Caco-2 (cell line): ENCODE measurements around the gene TEX36. TPM values are rescaled to one million over a fixed set of nuclear protein-coding genes. Genes with fewer than 3 reads are reported as not detected.

Experiments used
- Bru-seq: library from RNA; stranded (reverse); fragments of 400-500 nt; gene quantifications from one replicate; lab custom pipeline; 2021; lab: Mats Ljungman, UMichigan
- BruChase-seq, 2 experiments: library from RNA; stranded (reverse); fragments of 400-500 nt; gene quantifications; one replicate each; lab custom pipeline; 2021; lab: Mats Ljungman, UMichigan
- BruUV-seq: library from RNA; stranded (reverse); fragments of 400-500 nt; replicated peaks from 2 replicates; lab custom pipeline; 2021; lab: Mats Ljungman, UMichigan
- CTCF ChIA-PET: fragments of 300-600 bp; sonication (Branson Sonifier 250); formaldehyde crosslinking; loops from one replicate; lab custom pipeline; 2022; ENCODE audit warnings: antibody characterized with exemption; lab: Charles Lee
- POLR2A ChIA-PET: fragments of 300-600 bp; sonication (Branson Sonifier 250); formaldehyde crosslinking; loops from one replicate; lab custom pipeline; 2022; ENCODE audit warnings: antibody characterized with exemption; lab: Charles Lee
- DNase-seq, 2 experiments: peaks; one replicate each; pipeline versions ENCODE4 v3.0.0 to v3.0.0-alpha.2; 2020 to 2022
- H3K27me3 ChIP-seq: replicated peaks from 2 replicates; pipeline ENCODE4 v1.6.0; 2011; ENCODE audit warnings: low read length; ENCODE audit not compliant: control insufficient read depth, insufficient read depth
- H3K36me3 ChIP-seq: 2 replicates; pipeline ENCODE4 v1.5.1; 2011; ENCODE audit warnings: low read length; ENCODE audit not compliant: control insufficient read depth, insufficient read depth
- H3K4me1 ChIP-seq: fragments of 250-450 bp; sonication (Bioruptor Pico); 2 replicates; pipeline ENCODE4 v1.5.1; 2020; ENCODE audit warnings: mild to moderate bottlenecking
- H3K4me3 ChIP-seq: 2 replicates; pipeline ENCODE4 v1.5.1; 2011; ENCODE audit warnings: low read depth, mild to moderate bottlenecking, control low read depth, low read length
- H3K9me3 ChIP-seq: fragments of 250-450 bp; sonication (Bioruptor Pico); 2 replicates; pipeline ENCODE4 v1.5.1; 2020; ENCODE audit warnings: mild to moderate bottlenecking, moderate library complexity
- H3K27ac Mint-ChIP-seq: one replicate; pipeline ENCODE4 v1.8.0; 2022; ENCODE audit warnings: mixed read lengths; ENCODE audit not compliant: unreplicated experiment
- H3K27me3 Mint-ChIP-seq: one replicate; pipeline ENCODE4 v1.8.0; 2022; ENCODE audit warnings: mixed read lengths; ENCODE audit not compliant: insufficient read depth, unreplicated experiment
- H3K36me3 Mint-ChIP-seq: one replicate; pipeline ENCODE4 v1.8.0; 2022; ENCODE audit warnings: mild to moderate bottlenecking, mixed read lengths; ENCODE audit not compliant: insufficient read depth, unreplicated experiment
- H3K4me1 Mint-ChIP-seq: one replicate; pipeline ENCODE4 v1.8.0; 2022; ENCODE audit warnings: low read depth, mixed read lengths; ENCODE audit not compliant: unreplicated experiment
- H3K4me3 Mint-ChIP-seq: one replicate; pipeline ENCODE4 v1.8.0; 2022; ENCODE audit warnings: mild to moderate bottlenecking, moderate library complexity, mixed read lengths; ENCODE audit not compliant: unreplicated experiment
- H3K9me3 Mint-ChIP-seq: one replicate; pipeline ENCODE4 v1.8.0; 2022; ENCODE audit warnings: mixed read lengths; ENCODE audit not compliant: unreplicated experiment
- intact Hi-C: fragments of 100-400 bp; cut with micrococcal nuclease; formaldehyde crosslinking; loops from one replicate; pipeline ENCODE4 v1.10.0; 2022; ENCODE audit not compliant: unreplicated experiment
- long read RNA-seq: library from polyadenylated mRNA; stranded (forward); transcript quantifications from one replicate; pipeline ENCODE4 v2.0.0, GENCODE V29; 2022
- total RNA-seq: library from RNA; stranded (reverse); gene quantifications from 2 replicates; pipeline ENCODE4 v1.2.3, GENCODE V29; 2022
- TF ChIP-seq, protein P1 (sequence below), 2 experiments: fragments of 200-600 bp in 1 of 2; IDR thresholded peaks; 1 replicate in 1 of 2; 2 replicates in 1 of 2; pipeline versions ENCODE4 v1.5.1 to v1.8.0; 2011 to 2022; ENCODE audit warnings: antibody characterized with exemption in 1 of 2, control low read depth in 1 of 2, inconsistent platforms in 1 of 2, low read depth in 1 of 2, low read length in 1 of 2, mild to moderate bottlenecking in 1 of 2, moderate library complexity in 1 of 2; ENCODE audit not compliant: insufficient read depth in 1 of 2, severe bottlenecking in 1 of 2, unreplicated experiment in 1 of 2

Gene TEX36, protein sequence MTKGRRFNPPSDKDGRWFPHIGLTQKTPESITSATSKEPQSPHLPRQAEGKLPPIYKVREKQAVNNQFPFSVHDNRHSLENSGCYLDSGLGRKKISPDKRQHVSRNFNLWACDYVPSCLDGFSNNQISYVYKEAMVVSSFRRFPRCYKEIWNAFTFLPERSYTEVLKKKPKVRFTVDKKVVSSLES
- total RNA-seq (not detected in 2 replicates), Bru-seq, nascent RNA (not detected), BruChase-seq, experiment 1, labeled RNA remaining after a 2-hour chase (not detected), BruChase-seq, experiment 2, labeled RNA remaining after a 6-hour chase (percentile 6 among the genes with signal in this experiment)
- long read RNA-seq = 0 reads

DNA sequence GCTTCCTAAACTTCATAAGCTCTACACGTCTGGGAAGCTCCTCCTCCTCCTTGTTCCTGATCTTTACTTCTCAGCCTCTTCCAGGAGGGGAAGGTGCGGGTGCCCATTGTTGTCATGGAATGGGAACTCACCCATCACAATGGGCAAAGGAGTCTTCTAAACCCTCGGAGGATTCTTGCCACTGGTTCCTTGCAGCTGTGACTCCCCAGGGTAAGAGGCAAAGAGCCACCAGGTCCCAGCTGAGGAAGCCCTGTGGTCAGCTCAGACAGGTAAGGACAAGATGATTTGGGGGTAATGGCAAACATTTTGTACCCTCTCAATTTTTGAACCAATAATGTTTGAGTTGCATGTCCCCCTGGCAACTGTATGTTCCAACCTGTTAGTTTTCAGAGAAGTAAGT, at the start of gene TEX36:
TEX36 (minus strand) TSS at position 101 of the 400 bp plus-strand sequence. CDS start 174 bp downstream, outside the sequence.
- Mint-ChIP-seq H3K9me3 (no peaks in the 10 kb centered on the region), H3K4me3 (no peak within 1 kb of the TSS), H3K36me3 (no peaks in the 10 kb centered on the region), H3K4me1 (no peaks in the 10 kb centered on the region), H3K27me3 (peaks cover 27% of the 10 kb centered on the region), H3K27ac (no peak within 1 kb of the TSS)
- Histone ChIP-seq H3K4me1 (no peaks in the 10 kb centered on the region), H3K36me3 (no peaks in the 10 kb centered on the region), H3K9me3 (no peaks in the 10 kb centered on the region), H3K4me3 (no peak within 1 kb of the TSS), H3K27me3 (no peaks in the 10 kb centered on the region)
- intact Hi-C loops = no loop called here
- no TSS peak for BruUV-seq
- no peak for DNase-seq
- TF ChIP-seq, protein P1, sequence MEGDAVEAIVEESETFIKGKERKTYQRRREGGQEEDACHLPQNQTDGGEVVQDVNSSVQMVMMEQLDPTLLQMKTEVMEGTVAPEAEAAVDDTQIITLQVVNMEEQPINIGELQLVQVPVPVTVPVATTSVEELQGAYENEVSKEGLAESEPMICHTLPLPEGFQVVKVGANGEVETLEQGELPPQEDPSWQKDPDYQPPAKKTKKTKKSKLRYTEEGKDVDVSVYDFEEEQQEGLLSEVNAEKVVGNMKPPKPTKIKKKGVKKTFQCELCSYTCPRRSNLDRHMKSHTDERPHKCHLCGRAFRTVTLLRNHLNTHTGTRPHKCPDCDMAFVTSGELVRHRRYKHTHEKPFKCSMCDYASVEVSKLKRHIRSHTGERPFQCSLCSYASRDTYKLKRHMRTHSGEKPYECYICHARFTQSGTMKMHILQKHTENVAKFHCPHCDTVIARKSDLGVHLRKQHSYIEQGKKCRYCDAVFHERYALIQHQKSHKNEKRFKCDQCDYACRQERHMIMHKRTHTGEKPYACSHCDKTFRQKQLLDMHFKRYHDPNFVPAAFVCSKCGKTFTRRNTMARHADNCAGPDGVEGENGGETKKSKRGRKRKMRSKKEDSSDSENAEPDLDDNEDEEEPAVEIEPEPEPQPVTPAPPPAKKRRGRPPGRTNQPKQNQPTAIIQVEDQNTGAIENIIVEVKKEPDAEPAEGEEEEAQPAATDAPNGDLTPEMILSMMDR (IDR thresholded peaks at IDR 0.05; ENCODE audit: insufficient read depth in 1 of 2, low read depth in 1 of 2, low read length in 1 of 2, severe bottlenecking in 1 of 2, unreplicated experiment in 1 of 2) = no peak
- ChIA-PET CTCF (no interaction called here), POLR2A (no interaction called here)

DNA sequence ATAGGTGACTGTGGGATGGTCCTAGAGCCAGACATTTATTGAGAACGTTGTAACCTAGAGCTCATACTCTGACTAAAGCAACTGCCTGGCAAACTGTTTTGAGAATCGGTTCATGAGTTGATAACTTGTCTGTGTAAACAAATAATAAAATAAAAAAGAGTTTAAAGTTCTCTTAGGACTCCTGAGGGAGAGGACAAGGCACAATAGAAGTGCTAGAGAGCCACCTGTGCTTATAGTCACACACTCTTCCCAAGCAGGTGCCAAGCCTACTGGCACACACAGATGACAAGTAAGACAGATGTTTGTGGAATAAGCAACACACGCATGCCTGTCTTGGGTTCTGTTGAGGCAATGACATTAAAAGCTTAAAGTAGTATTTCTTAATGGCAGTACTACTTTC, 44.5 kb upstream of the TEX36 start:
- CTCF ChIA-PET = interaction anchor here (0.6 kb wide), 1 partner anchor 562 kb away, joined by 3 read pairs; no protein-coding TSS in a partner anchor
- H3K27me3 ChIP-seq = no peaks in the 10 kb centered on the region
- POLR2A ChIA-PET = interaction anchor here (0.6 kb wide), 1 partner anchor 356 kb away, joined by 4 read pairs; no protein-coding TSS in a partner anchor
- Mint-ChIP-seq H3K4me1 (no peaks in the 10 kb centered on the region), H3K27ac (no peak overlapping the region), H3K27me3 (no peaks in the 10 kb centered on the region), H3K9me3 (no peaks in the 10 kb centered on the region), H3K4me3 (no peak overlapping the region), H3K36me3 (peaks cover 89% of the 10 kb centered on the region)
- TF ChIP-seq, protein P1 (IDR thresholded peaks at IDR 0.05; ENCODE audit: insufficient read depth in 1 of 2, low read depth in 1 of 2, low read length in 1 of 2, severe bottlenecking in 1 of 2, unreplicated experiment in 1 of 2) = no peak
- BruUV-seq = no TSS peak
- H3K9me3 ChIP-seq = no peaks in the 10 kb centered on the region
- intact Hi-C loops = no loop called here
- DNase-seq = no peak
- H3K4me3 ChIP-seq = no peak overlapping the region
- H3K36me3 ChIP-seq = peaks cover 2% of the 10 kb centered on the region; the same call in 1 of the 2 replicates
- no peaks in the 10 kb centered on the region for H3K4me1 ChIP-seq

DNA sequence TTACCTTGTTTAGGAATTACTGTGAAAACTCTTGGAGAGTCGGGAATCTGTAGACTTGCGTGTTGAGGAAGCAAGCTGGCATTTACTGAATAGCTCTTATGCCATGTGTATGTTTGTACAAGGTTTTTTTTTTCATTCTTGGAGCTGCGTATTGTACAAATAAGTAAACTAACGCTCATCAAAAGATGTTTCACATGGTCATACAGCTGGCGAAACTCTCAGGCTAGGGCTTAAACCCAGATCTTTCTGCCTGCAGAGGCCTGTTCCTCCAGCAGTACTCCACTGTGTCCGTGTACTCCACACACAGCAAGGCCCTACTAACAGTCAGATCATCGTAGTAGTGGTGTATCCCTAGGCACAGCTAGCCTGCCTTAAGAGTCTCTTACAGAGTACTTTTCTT, 44.0 kb upstream of the TEX36 start:
- ChIA-PET POLR2A (interaction anchor here (0.6 kb wide), 1 partner anchor 355 kb away, joined by 4 read pairs; no protein-coding TSS in a partner anchor), CTCF (no interaction called here)
- Mint-ChIP-seq H3K36me3 (peaks cover 86% of the 10 kb centered on the region), H3K4me3 (no peak overlapping the region), H3K27ac (no peak overlapping the region), H3K4me1 (no peaks in the 10 kb centered on the region), H3K27me3 (no peaks in the 10 kb centered on the region), H3K9me3 (no peaks in the 10 kb centered on the region)
- intact Hi-C loops = no loop called here
- Histone ChIP-seq H3K9me3 (no peaks in the 10 kb centered on the region), H3K4me3 (no peak overlapping the region), H3K27me3 (no peaks in the 10 kb centered on the region), H3K36me3 (peaks cover 2% of the 10 kb centered on the region; the same call in 1 of the 2 replicates), H3K4me1 (no peaks in the 10 kb centered on the region)
- TF ChIP-seq, protein P1 (IDR thresholded peaks at IDR 0.05; ENCODE audit: insufficient read depth in 1 of 2, low read depth in 1 of 2, low read length in 1 of 2, severe bottlenecking in 1 of 2, unreplicated experiment in 1 of 2) = no peak
- BruUV-seq = no TSS peak
- no peak for DNase-seq
